Thyroid gland (tissue), 4 donors: ENCODE measurements around the gene PHGDH.

Experiments
- CTCF ChIP-seq, 6 experiments: fragments of 200-600 bp in 3 of 6; fragments of 450-650 bp in 3 of 6; sonication (generic) in 3 of 6; IDR thresholded peaks; one replicate each; pipeline ENCODE4 v1.5.1; 2016 to 2019; ENCODE audit warnings: antibody characterized with exemption in 6 of 6, mild to moderate bottlenecking in 2 of 6, inconsistent platforms in 1 of 6, moderate library complexity in 1 of 6
- POLR2A ChIP-seq, 2 donors: fragments of 450-650 bp; IDR thresholded peaks; one replicate each; pipeline ENCODE4 v1.6.1; 2017; ENCODE audit warnings: antibody characterized with exemption in 2 of 2, mild to moderate bottlenecking in 2 of 2, moderate library complexity in 1 of 2

GRCh38 chr1:119724611-119725218 lies 13.0 kb downstream of the PHGDH start:
- TF ChIP-seq CTCF (IDR thresholded peaks at IDR 0.05) (no peak), POLR2A (IDR thresholded peaks at IDR 0.05) (no peak)
